ENCODE data around the gene RECQL5. TPM values are rescaled to one million over a fixed set of nuclear protein-coding genes. Genes with fewer than 3 reads are reported as not detected.
"Not testable (repeated sequence)": the region's sequence is repeated elsewhere in the genome, so short reads cannot be mapped to it uniquely, and the experiment has no call there.

The RECQL5 gene
- total RNA-seq, 1 donor from 2014 or later = 21.3 TPM

DNA sequence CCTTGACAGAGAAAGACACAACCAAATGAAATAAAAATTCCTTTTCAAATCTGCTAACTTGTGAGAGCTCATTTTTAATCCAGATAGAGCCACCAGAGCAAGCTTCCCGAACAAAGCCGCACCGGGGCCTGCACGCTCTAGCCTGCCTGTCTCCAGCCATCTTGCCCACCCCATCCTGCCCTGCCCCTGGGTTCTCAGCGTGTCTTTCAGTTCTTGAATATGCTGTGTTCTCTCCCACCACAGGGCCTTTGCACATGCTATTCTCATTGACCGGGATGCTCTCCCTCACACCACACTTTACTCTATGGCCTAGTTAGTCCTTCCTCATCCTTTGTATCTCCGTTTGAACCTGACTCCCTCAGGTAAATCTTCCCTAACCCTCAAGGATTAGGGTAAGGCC, 19.0 kb downstream of the RECQL5 start:
- DNase-seq (ENCODE audit: low read depth) = no peak

DNA sequence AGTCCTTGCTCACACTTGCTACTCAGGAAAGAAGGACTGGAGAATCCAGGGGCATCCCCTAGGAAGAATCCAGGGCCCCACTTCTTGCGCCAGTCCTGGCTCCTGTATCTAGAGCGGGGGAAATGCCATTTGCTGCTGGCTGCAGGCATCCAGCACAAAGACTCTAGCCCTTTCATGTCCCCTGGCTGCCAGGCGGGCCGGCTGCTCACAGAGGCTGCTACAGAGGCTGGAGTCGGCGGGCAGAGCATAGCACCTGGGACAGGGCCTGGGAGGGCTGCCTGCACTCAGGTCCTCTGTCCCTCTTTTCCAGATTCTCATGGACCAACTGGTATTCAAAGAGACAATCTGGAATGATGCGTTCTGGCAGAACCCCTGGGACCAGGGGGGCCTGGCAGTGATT, 19.9 kb downstream of the RECQL5 start:
- DNase-seq (ENCODE audit: low read depth) = no peak

DNA sequence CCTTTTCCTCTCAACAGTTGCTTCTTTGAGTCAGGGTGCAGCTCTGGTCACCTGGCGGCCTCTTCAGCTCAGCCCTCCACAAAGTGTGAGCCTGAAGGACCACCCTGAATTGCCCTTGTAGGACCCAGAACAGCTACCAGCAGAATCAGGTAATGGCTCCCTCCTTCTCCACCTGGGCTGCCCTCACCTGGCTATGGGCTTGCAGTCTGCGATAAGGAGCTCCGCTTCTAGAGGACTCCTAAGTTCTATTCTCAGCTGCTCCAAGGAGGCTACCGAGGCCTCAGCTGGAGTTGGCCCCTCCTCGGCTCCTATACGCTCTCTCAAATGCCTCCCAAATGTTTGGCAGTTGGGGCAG, 20.3 kb downstream of the RECQL5 start:
- no peak for DNase-seq (ENCODE audit: low read depth)

DNA sequence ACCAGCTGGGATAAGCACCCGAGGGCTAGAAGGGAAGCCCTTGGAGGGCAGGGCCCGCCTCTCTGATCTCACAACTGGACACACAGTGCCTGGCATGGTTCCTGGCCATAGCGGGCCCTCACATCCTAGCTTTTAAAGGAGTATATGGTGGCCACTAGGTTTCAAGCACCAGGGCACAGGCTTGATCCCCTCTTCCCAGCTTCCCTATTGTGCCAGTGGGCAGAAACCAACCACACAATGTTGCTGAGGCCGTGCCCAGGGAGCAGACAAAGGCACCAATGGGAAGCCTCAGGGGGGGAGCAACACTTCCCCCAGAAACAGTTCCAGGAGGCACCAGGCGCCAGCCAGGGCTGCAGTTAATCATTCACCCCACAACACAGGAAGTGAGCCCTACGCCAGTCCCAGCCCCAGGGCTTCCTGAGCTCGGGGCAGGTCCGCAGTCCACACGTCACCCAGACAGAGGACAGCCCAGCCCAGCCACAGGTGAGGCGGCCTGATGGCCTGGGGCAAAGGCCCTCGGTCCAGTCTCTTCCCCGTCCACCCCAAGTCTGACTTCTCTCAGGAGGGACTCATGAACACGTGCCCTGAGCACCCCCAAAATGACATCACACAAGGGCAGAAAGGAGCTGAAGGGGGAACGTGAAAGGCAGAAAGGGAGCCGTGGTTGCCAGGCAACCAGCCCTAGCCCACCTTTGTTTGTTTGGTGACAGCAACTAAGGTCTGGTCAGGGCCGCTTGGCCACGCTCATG, 20.9 kb downstream of the RECQL5 start:
- DNase-seq (ENCODE audit: low read depth) = peak; percentile 96

DNA sequence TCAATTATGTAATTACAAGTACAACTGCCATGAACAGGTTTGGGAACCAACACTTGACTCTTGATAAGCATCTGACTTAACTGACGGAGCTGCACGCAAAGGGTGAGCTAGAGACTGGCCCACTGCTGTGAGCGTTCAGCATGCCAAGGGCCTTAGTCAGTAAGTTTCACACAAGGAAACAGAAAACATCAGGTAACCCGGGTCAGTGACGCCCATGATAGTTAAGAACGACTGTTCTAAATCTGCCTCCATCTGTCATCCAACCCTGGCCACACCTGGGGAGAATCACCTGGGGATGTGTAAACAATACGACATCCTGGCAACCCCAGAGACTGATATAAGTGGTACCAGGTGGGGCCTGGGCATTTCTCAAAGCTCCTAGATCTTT, 21.5 kb downstream of the RECQL5 start:
- peak; percentile 97 for DNase-seq (ENCODE audit: low read depth)

DNA sequence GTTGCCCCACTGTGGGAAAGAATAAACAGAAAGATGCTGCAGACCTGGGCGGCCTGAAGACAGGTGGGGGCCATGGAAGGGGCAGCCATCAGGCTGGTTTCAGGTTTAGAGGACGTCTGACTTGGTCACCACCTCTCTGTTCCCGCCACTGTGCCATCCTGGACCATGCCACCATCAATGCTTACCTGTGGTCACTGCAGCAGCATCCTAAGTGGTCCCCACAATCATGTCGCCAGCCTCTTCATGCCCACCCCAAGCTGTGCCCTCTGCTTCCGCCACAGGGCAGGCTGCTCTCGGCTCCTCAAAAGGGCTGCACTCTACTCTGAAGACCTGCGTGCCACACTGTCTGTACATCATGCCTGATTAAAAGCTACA, 23.3 kb downstream of the RECQL5 start:
- DNase-seq (ENCODE audit: low read depth) = no peak

DNA sequence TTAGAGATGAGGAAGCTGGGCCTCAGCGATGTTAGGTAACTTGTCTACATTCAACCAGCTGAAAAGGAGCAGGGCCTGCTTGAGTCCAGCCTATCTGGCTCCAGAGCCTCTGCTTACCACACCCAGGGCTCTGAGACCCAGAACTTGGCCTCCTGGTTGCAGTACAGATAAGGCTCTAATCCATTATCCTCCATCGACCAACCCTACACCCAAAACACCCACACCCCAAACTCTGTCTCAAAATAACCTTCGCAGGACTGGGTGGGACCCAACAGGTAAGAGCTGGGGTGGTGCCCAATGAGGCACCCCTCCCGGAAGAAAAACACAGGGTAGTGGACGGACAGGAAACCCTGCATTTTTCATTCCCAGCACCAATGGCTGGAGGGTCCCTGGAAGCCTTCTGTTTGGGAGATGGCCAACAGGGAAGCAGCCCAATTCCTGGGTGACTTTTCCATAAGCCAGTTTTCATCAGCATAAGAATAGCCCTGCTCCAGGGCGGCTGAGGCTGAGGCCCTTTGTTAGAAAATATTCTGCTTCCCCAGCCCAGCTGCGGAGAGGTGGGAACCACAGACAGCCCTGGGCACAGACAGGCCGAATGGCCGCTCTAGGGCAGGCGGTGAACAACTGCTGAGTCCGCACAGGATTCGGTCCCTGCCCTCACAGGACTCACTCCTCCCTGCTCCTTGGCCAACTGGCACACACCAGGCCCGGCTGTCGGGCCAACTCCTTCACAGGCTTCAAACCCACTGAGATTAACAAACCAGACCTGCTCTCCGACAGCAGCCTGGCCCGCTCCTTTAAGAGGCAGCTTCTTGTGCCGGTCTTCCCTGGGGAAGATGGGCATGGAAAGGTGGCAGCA, 23.9 kb downstream of the RECQL5 start:
- no peak for DNase-seq (ENCODE audit: low read depth)

DNA sequence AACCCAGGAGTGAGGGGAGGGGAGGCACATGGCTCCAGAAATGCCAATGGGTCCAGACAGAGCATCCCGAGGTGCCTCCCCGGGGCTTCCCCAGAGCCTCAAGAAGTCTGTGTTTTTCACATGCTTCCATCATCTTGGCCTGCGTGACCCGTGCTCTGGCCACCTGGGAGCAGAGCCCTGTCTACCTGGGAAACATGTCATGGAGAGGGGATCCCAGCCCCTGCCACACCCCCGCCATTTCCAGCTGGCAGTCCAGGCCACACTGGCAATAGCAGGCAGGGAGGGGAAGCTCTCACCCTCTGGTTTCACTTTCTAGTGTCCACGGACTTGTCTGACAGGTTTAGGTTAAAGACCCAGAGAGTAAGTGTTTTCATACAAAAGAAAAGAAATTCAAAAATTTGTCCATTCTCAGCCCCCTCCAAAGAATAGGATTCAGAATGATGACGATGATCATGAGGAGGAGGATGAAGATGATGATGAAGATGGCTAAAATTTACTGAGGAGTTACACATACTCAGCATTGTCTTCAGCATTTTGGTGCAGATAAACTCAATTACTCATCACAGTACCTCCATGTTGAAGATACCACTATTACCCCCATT, 24.7 kb downstream of the RECQL5 start:
- peak; percentile 30 for DNase-seq (ENCODE audit: low read depth)

DNA sequence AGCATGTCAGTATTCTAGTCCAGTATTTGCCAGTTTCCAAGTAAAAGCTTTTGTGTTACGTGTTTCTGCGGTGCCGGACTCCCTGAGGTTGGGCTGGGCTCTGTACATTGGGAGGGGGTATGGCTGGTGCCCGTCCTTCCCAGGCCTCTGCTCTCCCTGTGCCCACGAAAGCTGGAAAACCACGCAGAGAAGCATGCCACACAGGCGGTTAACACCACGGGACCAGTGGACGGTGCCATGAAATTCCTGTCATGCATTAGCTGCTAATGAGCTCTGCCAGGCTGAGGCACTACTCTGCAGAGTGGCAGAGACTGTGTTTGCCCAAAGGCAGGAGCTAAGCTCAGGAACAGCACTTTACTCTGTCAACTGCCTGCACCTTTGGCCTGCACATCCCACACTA, 25.6 kb downstream of the RECQL5 start:
- peak; percentile 83 for DNase-seq (ENCODE audit: low read depth)

DNA sequence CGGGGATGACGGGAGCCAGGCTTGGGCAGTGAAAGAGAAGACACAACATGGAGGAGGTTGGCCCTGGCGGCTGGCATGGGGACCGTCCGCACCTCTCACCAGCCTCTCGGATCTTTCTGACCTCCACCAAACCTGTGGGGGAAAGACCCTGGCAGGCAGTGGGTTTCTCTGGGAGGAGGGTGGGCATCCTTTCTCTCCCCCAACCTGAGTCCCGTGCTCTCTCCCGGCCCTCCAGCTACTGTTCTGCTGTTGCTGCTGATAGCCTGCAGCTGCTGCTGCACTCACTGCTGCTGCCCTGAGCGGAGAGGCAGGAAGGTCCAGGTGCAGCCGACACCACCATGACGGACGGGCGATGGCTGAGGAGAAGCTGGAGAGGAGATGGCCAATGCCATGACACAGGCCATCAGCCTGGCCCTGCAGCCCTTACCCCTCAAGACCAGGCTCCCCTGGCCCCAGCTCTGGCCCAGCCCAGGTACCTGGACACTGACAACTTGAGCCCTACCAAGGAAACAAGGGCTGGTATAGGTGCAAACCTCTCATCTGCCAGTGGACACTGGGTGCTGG, 26.3 kb downstream of the RECQL5 start:
- no peak for DNase-seq (ENCODE audit: low read depth)

DNA sequence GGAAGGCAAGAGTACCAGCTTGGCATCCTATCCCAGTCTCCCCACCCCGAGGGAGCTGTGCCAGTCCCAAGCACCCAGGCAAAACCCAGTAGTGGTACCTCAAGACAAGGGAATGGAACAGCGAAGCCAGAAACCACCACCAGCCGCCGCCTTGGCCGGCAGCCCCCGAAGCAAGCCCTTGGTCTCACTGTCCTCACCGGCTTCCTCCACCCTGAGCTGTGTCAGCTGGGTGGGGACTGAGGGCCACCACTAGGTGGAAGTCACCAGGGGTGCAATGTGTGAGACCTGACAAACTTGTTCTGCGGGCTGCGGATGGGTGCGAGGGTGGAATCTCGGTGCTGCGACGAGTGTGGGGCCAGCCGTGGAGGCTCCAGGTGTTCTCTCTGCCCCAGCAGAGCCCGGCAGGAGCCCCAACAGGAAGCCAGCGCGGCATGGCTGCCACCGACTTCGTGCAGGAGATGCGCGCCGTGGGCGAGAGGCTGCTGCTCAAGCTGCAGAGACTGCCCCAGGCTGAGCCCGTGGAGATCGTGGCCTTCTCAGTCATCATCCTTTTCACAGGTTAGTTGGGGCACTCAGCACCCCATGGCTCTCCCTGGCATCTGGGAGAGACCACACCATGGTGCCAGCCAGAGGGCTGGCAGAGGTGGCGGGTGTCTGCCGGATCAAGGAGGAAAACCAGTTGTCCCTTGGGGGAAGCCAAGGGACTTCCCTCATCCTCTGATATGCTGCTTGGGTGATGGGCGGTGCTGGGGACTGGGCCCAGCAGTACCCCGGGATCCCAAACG, 27.0 kb downstream of the RECQL5 start:
- no peak for DNase-seq (ENCODE audit: low read depth)

DNA sequence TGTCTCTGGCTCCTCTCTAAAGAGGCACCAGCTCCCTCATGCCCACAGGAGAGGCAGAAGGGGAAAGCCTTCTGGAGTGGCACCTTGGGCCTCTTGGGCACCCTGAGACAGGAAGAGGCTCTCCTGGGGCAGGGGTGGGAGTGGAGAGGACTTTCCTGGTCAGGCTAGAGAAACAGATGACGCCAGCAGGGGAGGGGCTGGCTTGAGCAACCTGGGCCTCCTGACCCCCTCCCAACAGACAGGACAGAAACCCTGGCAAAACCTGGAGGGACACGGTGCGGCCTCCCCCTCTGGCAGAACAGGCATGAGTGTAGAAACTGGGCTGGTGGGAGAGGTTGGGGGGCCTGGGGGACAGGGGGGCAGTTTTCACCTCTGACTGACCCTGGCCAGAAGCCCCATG, 27.6 kb downstream of the RECQL5 start:
- no peak for DNase-seq (ENCODE audit: low read depth)

DNA sequence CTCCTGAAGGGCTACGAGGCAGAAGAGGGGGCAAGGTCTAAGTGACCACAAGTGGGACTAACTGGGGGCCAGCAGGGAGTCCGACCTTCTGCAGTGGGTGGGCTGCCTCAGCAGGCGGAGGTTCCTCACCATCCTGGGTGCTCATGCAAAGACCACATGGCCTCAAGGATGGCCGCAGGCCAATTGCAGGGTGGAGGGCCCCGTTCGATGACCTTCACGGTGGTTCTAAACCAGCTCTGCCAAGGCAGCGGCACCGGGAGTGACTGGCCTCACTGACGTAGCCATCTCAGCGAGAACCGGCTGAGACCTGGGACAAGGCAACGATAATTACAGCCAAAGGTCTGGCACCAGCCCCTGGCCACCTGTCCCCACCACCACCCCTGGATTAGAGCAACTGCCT, 28.1 kb downstream of the RECQL5 start:
- DNase-seq (ENCODE audit: low read depth) = no peak

DNA sequence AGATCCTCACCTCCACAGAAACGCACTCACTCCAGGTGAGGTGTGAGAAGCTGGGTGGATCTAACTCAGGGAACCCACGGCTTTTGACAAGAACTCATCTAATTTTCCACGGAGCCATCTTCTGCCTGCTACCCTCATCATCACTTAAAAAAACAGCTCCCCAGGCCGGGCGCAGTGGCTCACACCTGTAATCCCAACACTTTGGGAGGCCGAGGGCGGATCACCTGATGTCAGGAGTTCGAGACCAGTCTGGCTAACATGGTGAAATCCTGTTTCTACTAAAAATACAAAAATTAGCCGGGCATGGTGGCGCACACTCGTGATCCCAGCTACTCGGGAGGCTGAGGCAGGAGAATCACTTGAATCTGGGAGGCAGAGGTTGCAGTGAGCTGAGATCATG, 28.9 kb downstream of the RECQL5 start:
- not testable (repeated sequence) for DNase-seq (ENCODE audit: low read depth)

DNA sequence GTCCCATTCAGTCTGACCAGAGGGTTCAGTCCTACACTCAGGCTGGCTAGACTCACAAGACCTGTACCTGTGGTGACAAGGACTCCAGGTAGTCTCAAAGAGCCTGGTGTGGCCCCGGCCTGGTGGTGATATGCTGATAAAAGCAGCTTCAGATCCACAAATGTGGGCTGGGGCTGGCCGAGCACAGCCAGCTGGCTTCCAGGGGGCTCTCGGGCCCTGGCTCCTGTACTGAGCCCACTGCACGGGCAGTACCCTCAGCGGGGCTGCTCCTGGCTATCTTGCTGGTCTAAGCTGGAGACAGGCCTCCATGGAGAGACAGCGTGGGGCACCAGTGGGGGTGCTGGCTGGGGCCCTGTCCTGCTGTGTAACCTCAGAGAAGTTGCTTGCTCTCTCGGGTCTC, 29.4 kb downstream of the RECQL5 start:
- DNase-seq (ENCODE audit: low read depth) = no peak

DNA sequence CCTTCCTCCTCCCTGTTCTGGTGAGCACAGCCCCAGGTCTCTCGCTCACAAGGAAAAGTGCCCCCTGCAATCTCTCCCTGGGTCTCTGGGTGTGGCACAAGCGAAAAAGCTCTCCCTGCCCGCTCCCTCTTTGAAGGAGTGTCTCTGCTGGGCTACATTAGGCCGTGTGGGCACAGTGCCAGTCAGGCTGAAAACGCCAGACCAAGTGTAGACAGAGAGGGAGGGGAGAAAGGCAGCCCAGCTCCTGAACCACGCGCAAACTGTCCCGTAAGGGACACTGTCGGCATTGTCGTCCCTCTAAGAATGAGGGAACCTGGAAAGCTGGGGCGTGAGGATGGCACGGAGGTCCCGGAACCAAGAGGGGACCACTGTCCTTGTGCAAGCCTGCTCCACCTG, 29.8 kb downstream of the RECQL5 start:
- no peak for DNase-seq (ENCODE audit: low read depth)

DNA sequence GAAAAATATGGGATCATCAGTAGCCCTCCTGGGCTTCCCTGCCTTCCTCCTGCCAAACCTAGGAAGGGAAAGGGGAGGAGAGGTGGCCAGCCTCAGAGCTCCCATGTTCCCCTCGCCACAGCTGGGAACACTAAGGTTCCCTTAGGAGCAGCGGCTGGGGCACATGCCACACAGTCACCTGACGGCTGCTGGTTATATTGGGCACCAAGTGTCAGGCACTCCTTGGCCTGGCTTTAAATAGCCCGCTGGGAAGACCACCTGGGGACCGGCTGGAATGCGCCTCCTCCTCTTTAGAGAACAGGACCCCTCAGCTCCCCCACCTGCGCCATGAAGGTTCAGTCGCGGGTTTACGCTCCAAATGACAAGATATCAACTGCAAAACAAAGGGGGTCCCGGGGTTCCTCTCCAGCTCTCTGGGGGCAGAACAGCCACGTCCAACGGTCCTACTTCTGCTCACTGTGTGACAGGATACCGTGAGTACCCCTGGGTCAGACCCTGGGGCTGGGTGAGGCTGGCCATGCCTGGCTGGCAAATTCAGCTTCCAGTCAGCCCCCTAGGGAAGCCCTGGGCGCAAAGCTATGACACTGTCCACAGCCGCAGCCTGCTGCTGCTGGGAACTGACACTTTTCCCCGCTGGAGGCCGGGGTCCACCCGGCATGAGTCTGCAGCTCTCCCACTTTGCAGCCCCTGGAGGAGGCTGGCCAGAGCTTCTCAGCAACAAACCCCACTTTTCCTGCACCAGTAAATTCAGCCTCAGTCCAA, 30.4 kb downstream of the RECQL5 start:
- no peak for DNase-seq (ENCODE audit: low read depth)

DNA sequence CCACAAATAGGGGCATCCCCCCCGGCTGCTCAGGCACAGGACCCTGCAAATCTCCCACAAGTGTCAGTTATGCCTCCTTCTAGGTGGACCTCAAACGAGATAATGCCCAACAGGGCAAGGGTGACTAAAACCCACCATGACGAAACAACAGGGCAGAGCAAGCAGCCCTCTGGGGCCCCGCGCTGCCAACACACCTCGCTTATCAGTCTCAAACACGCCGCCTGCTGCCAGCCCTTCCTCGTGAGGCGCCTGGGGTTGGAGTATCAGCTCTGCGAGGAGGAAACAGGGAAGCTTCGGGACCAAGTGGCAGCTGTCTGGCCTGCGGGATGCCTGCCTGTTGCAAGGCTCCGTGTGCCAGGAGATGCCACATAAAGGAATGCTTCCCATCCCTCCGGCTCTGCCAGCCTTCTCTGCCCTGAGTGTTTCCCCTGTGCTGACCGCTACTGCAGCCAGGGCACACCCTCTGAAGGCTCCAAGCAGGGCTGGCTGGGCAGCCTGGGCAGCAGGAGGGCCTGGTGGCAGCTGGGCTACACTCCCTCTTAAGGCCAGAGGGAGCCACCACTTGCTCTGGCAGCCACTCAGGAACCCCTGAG, 31.2 kb downstream of the RECQL5 start:
- DNase-seq (ENCODE audit: low read depth) = no peak

DNA sequence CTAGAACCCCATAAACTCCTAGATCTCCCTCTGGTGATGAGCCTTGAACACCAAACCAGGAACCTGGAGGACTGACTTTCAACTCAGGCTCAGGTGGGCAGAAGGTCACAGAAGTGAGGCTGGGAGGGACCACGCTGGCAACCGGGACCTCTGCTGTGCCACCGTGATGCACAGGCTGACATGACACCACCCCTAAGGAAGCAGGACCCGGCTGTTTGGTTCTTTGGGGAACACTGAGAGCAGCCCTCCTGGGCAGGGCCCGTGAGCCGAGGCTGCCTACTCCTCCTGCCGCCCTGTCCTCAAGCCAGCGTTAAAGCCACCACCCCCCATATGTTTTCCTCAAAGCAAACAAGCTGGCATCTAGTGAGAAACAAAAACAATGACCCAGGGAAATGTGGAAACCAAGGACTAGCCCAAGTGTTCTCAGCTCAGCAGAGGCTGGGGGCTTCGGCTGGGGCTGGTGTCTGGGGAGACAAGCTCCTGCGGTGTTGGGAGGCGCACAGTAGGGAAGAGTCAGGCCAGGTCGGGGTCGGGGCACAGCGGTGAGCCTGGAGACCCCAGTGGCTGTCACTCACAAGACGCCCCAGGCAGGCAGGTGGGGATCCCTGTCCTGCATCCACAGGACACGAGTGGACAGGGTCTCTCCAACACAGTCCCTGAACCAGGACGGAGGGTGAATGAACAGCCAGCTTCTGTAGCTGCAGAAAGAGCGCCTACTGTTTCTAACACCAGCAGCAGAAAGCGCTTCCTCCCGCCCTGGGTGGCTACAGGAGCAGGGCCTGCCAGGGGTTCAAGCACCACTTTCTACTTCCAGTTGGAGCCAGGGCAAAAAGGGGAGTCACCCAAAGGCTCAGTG, 32.0 kb downstream of the RECQL5 start:
- DNase-seq (ENCODE audit: low read depth) = no peak

DNA sequence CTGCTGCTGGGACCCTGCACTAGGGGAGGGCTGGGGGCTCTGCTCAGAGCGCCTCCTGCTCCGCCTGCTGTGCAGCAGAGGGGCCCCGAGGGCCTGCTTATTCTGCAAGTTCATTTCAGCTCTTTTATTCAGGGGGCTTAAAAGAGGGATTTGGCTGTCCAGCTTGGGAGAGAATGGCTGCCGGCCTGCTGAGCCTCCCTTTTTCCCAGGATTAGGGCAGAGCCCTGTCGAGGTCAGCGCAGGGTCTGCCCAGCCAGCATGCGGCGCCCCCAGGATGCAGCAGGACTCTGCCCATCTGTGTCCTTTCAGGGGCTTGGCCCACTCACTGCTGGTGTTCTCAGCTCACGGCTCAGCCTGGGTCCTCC, 32.6 kb downstream of the RECQL5 start:
- no peak for DNase-seq (ENCODE audit: low read depth)
